B cell (primary cell): ENCODE measurements around the gene RBM17. TPM values are rescaled to one million over a fixed set of nuclear protein-coding genes. Genes with fewer than 3 reads are reported as not detected.

Experiments
- ATAC-seq: fragments of 200-7000 bp; cut with Tn5 transposase; one replicate; pipeline ENCODE4 v1.10.0; 2021; ENCODE audit warnings: low read depth, mild to moderate bottlenecking, moderate number of reproducible peaks, moderate library complexity
- CTCF ChIA-PET: fragments of 350-600 bp; sonication (Branson Sonifier 250); formaldehyde crosslinking; loops from one replicate; lab custom pipeline; 2021; ENCODE audit warnings: antibody characterized with exemption, inconsistent platforms; lab: Charles Lee
- POLR2A ChIA-PET: fragments of 350-600 bp; sonication (Branson Sonifier 250); formaldehyde crosslinking; loops from one replicate; lab custom pipeline; 2021; ENCODE audit warnings: antibody characterized with exemption; lab: Charles Lee
- DNase-seq: peaks from one replicate; pipeline ENCODE4 v3.0.0; 2013
- H2AFZ ChIP-seq: 2 replicates; pipeline ENCODE4 v1.6.1; 2012; ENCODE audit warnings: mild to moderate bottlenecking, low read depth, low read length; ENCODE audit not compliant: insufficient read depth, poor library complexity, severe bottlenecking
- H3K27ac ChIP-seq, 2 donors: 1 replicate in 1 of 2; 2 replicates in 1 of 2; pipeline ENCODE4 v1.5.1; 2012 to 2013; ENCODE audit warnings: low read length in 2 of 2, mild to moderate bottlenecking in 2 of 2, moderate library complexity in 1 of 2
- H3K27me3 ChIP-seq, 4 experiments: fragments of 200-600 bp in 1 of 4; sonication (generic) in 1 of 4; replicated peaks in 1 of 4; 1 replicate in 2 of 4; 2 replicates in 2 of 4; pipeline versions ENCODE4 v1.6.1 to v1.7.0; 2013 to 2016; ENCODE audit warnings: low read length in 3 of 4, mild to moderate bottlenecking in 2 of 4, mixed read lengths in 1 of 4, moderate library complexity in 1 of 4; ENCODE audit not compliant: insufficient read depth in 4 of 4, control insufficient read depth in 3 of 4; ENCODE audit errors: control extremely low read depth in 1 of 4
- H3K36me3 ChIP-seq, 2 experiments: replicated peaks in 1 of 2; 1 replicate in 1 of 2; 2 replicates in 1 of 2; pipeline versions ENCODE4 v1.6.1 to v1.7.1; 2013; ENCODE audit warnings: low read length in 1 of 2; ENCODE audit not compliant: insufficient read depth in 2 of 2, control insufficient read depth in 1 of 2; ENCODE audit errors: control extremely low read depth in 1 of 2, extremely low read depth in 1 of 2
- H3K4me1 ChIP-seq, 2 donors: fragments of 200-600 bp in 1 of 2; sonication (generic) in 1 of 2; 1 replicate in 1 of 2; 2 replicates in 1 of 2; pipeline versions ENCODE4 v1.5.1 to v1.6.1; 2013 to 2017; ENCODE audit warnings: low read length in 2 of 2; ENCODE audit not compliant: control insufficient read depth in 2 of 2, insufficient read depth in 2 of 2
- H3K4me2 ChIP-seq: replicated peaks from 2 replicates; pipeline ENCODE3; 2012; ENCODE audit warnings: mild to moderate bottlenecking, low read depth, low read length; ENCODE audit not compliant: poor library complexity, severe bottlenecking
- H3K4me3 ChIP-seq, 5 experiments: fragments of 200-600 bp in 1 of 5; sonication (generic) in 1 of 5; 1 replicate in 3 of 5; 2 replicates in 2 of 5; pipeline versions ENCODE4 v1.5.1 to v1.7.0; 2011 to 2016; ENCODE audit warnings: low read length in 4 of 5, mild to moderate bottlenecking in 4 of 5, low read depth in 2 of 5, control low read depth in 1 of 5, moderate library complexity in 1 of 5; ENCODE audit not compliant: insufficient read depth in 1 of 5; ENCODE audit errors: control extremely low read depth in 1 of 5, extremely low read depth in 1 of 5
- H3K79me2 ChIP-seq: fragments of 200-600 bp; sonication (generic); one replicate; pipeline ENCODE4 v1.6.0; 2016; ENCODE audit warnings: low read length; ENCODE audit not compliant: control insufficient read depth, insufficient read depth
- H3K9ac ChIP-seq: fragments of 200-600 bp; sonication (generic); 2 replicates; pipeline ENCODE4 v1.6.1; 2017; ENCODE audit warnings: mild to moderate bottlenecking, low read length, moderate library complexity
- H3K9me3 ChIP-seq, 3 donors: one replicate each; pipeline versions ENCODE4 v1.6.1 to v1.7.1; 2013; ENCODE audit warnings: low read length in 2 of 3; ENCODE audit not compliant: control insufficient read depth in 2 of 3, insufficient read depth in 1 of 3; ENCODE audit errors: control extremely low read depth in 1 of 3
- H4K20me1 ChIP-seq: 2 replicates; pipeline ENCODE4 v1.6.0; 2012; ENCODE audit warnings: mild to moderate bottlenecking, low read length; ENCODE audit not compliant: insufficient read depth, control insufficient read depth, poor library complexity, severe bottlenecking
- H3K27ac Mint-ChIP-seq: one replicate; pipeline ENCODE4 v1.8.0; 2021; ENCODE audit warnings: mixed read lengths
- H3K27me3 Mint-ChIP-seq: one replicate; pipeline ENCODE4 v1.8.0; 2021; ENCODE audit warnings: mixed read lengths
- H3K4me1 Mint-ChIP-seq: one replicate; pipeline ENCODE4 v1.8.0; 2021; ENCODE audit warnings: mixed read lengths
- H3K4me3 Mint-ChIP-seq: one replicate; pipeline ENCODE4 v1.8.0; 2021; ENCODE audit warnings: mixed read lengths
- H3K9me3 Mint-ChIP-seq: one replicate; pipeline ENCODE4 v1.8.0; 2022; ENCODE audit warnings: mixed read lengths; ENCODE audit not compliant: insufficient read depth
- CTCF ChIP-seq: fragments of 200-600 bp; IDR thresholded peaks from one replicate; pipeline ENCODE4 v1.8.0; 2022; ENCODE audit warnings: antibody characterized with exemption, mild to moderate bottlenecking
- EZH2 ChIP-seq: IDR thresholded peaks from 2 replicates; pipeline ENCODE4 v1.6.1; 2012; ENCODE audit warnings: borderline replicate concordance, low read depth, mild to moderate bottlenecking, moderate library complexity, low read length; ENCODE audit not compliant: insufficient read depth, poor library complexity, severe bottlenecking
- whole genome bisulfite sequencing: methylation state at CpG from one replicate; pipeline ENCODE4 v1.1.5; 2013; ENCODE audit warnings: missing lambda C conversion rate; ENCODE audit not compliant: insufficient coverage; 5-methylcytosine and 5-hydroxymethylcytosine counted together
- intact Hi-C: fragments of 100-400 bp; cut with micrococcal nuclease; formaldehyde crosslinking; loops from one replicate; pipeline ENCODE4 v1.10.0; 2022
- polyA plus RNA-seq: library from polyadenylated mRNA; depleted of rRNA; stranded (reverse); fragments of >200 nt; gene quantifications from 2 replicates; pipeline ENCODE4 v1.2.3, GENCODE V29; 2012
- total RNA-seq, 2 donors: library from RNA; stranded (reverse); fragments of 120-200 nt in 1 of 2; gene quantifications; 1 replicate in 1 of 2; 2 replicates in 1 of 2; pipeline versions ENCODE4 v1.2.3 to v1.2.4, GENCODE V29; 2013 to 2022

RBM17 gene
- total and polyA plus RNA-seq, 2 donors (not counting 1 experiment from before 2014, with no cell fraction given), result 34.7 to 168 TPM

- Mint-ChIP-seq H3K9me3 (no peaks in the 10 kb centered on the region), H3K27me3 (no peaks in the 10 kb centered on the region), H3K27ac (no peak overlapping the region), H3K4me1 (no peaks in the 10 kb centered on the region), H3K4me3 (no peak overlapping the region)
- Histone ChIP-seq H3K4me3 (no peak overlapping the region), H3K36me3 (peaks cover 4 to 56% of the 10 kb centered on the region in 2 experiments), H3K9me3 (no peaks in the 10 kb centered on the region), H3K4me2 (no peak overlapping the region), H3K4me1 (no peaks in the 10 kb centered on the region), H3K27me3 (no peaks in the 10 kb centered on the region), H3K9ac (no peak overlapping the region), H3K79me2 (peaks cover under 1% of the 10 kb centered on the region), H3K27ac (no peak overlapping the region), H4K20me1 (peaks cover 10% of the 10 kb centered on the region), H2AFZ (no peak overlapping the region)
- POLR2A ChIA-PET, result no interaction called here
- 100% methylated on average over 1 of the region's 3 CpGs for WGBS
- TF ChIP-seq CTCF (no peak), EZH2 (no peak)
- no peak for DNase-seq
- intact Hi-C loops, result no loop called here
- ATAC-seq, result no peak
- CTCF ChIA-PET, result no interaction called here
Observed at GRCh38 chr10:6115824-6116350, 27.1 kb downstream of the RBM17 start.

DNA sequence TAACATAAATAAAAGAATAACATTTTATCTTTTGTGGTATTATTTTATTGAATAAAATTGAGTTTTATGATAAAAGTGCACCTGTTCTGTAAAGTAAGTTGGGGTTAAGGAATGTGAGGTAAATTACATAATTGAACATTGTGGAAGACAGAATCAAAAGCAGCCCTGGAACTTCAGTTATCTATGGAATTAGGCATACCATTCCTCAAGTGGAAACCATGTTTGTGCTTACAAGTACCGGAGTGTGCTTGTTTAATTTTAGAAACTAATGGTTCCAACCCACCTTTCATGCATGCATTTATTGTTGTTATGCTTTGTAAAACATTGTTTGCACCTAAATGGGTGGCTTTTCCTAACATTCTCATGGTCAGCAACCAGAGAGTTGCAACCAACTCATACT, 28.0 kb downstream of the RBM17 start:
- TF ChIP-seq CTCF (no peak), EZH2 (no peak)
- Histone ChIP-seq H3K27me3 (no peaks in the 10 kb centered on the region), H3K4me2 (no peak overlapping the region), H4K20me1 (peaks cover 6% of the 10 kb centered on the region), H3K4me3 (no peak overlapping the region), H3K9me3 (no peaks in the 10 kb centered on the region), H3K27ac (no peak overlapping the region), H3K36me3 (peaks cover 4 to 49% of the 10 kb centered on the region in 2 experiments), H3K79me2 (no peaks in the 10 kb centered on the region), H3K4me1 (no peaks in the 10 kb centered on the region), H2AFZ (no peak overlapping the region), H3K9ac (no peak overlapping the region)
- CTCF ChIA-PET, result interaction anchor here (1.8 kb wide), 1 partner anchor 285 kb away, joined by 9 read pairs; no protein-coding TSS in a partner anchor
- H3K9me3 Mint-ChIP-seq, result no peaks in the 10 kb centered on the region
- ATAC-seq (no peak), DNase-seq (no peak)
- no peak overlapping the region for H3K4me3 Mint-ChIP-seq
- H3K27me3 Mint-ChIP-seq, result no peaks in the 10 kb centered on the region
- H3K4me1 Mint-ChIP-seq, result no peaks in the 10 kb centered on the region
- POLR2A ChIA-PET, result interaction anchor here (0.7 kb wide), 1 partner anchor 461 kb away, joined by 4 read pairs; no protein-coding TSS in a partner anchor
- H3K27ac Mint-ChIP-seq, result no peak overlapping the region
- WGBS, result no CpG with 5 or more reads among the region's 1 CpG
- intact Hi-C loops, result no loop called here
